KMS-11 (cell line): ENCODE data around the gene NPIPA8.
"Not testable (repeated sequence)": the region's sequence is repeated elsewhere in the genome, so short reads cannot be mapped to it uniquely, and the experiment has no call there.

Experiments
- H2AFZ ChIP-seq: fragments of 200-600 bp; sonication (generic); 2 replicates; pipeline ENCODE4 v1.6.1; 2016; ENCODE audit warnings: antibody characterized with exemption, mixed run types, low read depth
- H3K27ac ChIP-seq: fragments of 200-600 bp; sonication (generic); 2 replicates; pipeline ENCODE4 v1.6.1; 2016; ENCODE audit warnings: mild to moderate bottlenecking, mixed run types
- H3K27me3 ChIP-seq: fragments of 200-600 bp; sonication (generic); 2 replicates; pipeline ENCODE4 v1.6.1; 2017; ENCODE audit warnings: mild to moderate bottlenecking, low read depth, mixed run types, moderate library complexity; ENCODE audit not compliant: insufficient read depth
- H3K36me3 ChIP-seq: fragments of 200-600 bp; sonication (generic); 2 replicates; pipeline ENCODE4 v1.6.1; 2017; ENCODE audit warnings: mild to moderate bottlenecking, mixed run types; ENCODE audit not compliant: insufficient read depth
- H3K4me1 ChIP-seq: fragments of 200-600 bp; sonication (generic); 2 replicates; pipeline ENCODE4 v1.6.1; 2016; ENCODE audit warnings: mild to moderate bottlenecking, low read depth, mixed run types; ENCODE audit not compliant: poor library complexity, severe bottlenecking
- H3K4me2 ChIP-seq: fragments of 200-600 bp; sonication (generic); 2 replicates; pipeline ENCODE4 v1.7.0; 2016; ENCODE audit warnings: mild to moderate bottlenecking, mixed run types
- H3K4me3 ChIP-seq: fragments of 200-600 bp; sonication (generic); IDR thresholded peaks from 2 replicates; pipeline ENCODE4 v1.6.1; 2017; ENCODE audit warnings: low read depth, low read length, mixed read lengths; ENCODE audit not compliant: insufficient read depth
- H3K79me2 ChIP-seq: fragments of 200-600 bp; sonication (generic); 2 replicates; pipeline ENCODE4 v1.6.1; 2016; ENCODE audit warnings: low read depth, mixed run types; ENCODE audit not compliant: insufficient read depth
- H3K9ac ChIP-seq: fragments of 200-600 bp; sonication (generic); 2 replicates; pipeline ENCODE4 v1.6.1; 2016; ENCODE audit warnings: mild to moderate bottlenecking, mixed run types
- H4K20me1 ChIP-seq: fragments of 200-600 bp; sonication (generic); 2 replicates; pipeline ENCODE4 v1.6.1; 2016; ENCODE audit warnings: mild to moderate bottlenecking, mixed run types; ENCODE audit not compliant: insufficient read depth

NPIPA8 gene

GRCh38 chr16:18311811-18312210 lies 24.7 kb downstream of the NPIPA8 start:
- H3K36me3 ChIP-seq, H3K4me2 ChIP-seq, H3K9ac ChIP-seq, H3K4me3 ChIP-seq, H4K20me1 ChIP-seq, H3K4me1 ChIP-seq, H3K27me3 ChIP-seq, H2AFZ ChIP-seq, H3K79me2 ChIP-seq, H3K27ac ChIP-seq: not testable (repeated sequence)

- H3K4me1 ChIP-seq, H3K79me2 ChIP-seq, H3K27me3 ChIP-seq, H4K20me1 ChIP-seq, H3K4me3 ChIP-seq, H3K27ac ChIP-seq, H3K9ac ChIP-seq, H2AFZ ChIP-seq, H3K36me3 ChIP-seq, H3K4me2 ChIP-seq: not testable (repeated sequence)
Observed at GRCh38 chr16:18309159-18309558, 27.4 kb downstream of the NPIPA8 start.

GRCh38 chr16:18307241-18307640 lies 29.3 kb downstream of the NPIPA8 start:
- H3K27me3 ChIP-seq, H4K20me1 ChIP-seq, H3K27ac ChIP-seq, H3K4me1 ChIP-seq, H2AFZ ChIP-seq, H3K9ac ChIP-seq, H3K4me3 ChIP-seq, H3K36me3 ChIP-seq, H3K79me2 ChIP-seq, H3K4me2 ChIP-seq: not testable (repeated sequence)

GRCh38 chr16:18306066-18306465 lies 30.5 kb downstream of the NPIPA8 start:
- H2AFZ ChIP-seq, H3K4me2 ChIP-seq, H3K36me3 ChIP-seq, H3K9ac ChIP-seq, H3K4me3 ChIP-seq, H3K27me3 ChIP-seq, H3K79me2 ChIP-seq, H3K4me1 ChIP-seq, H4K20me1 ChIP-seq, H3K27ac ChIP-seq: not testable (repeated sequence)

- H3K27ac ChIP-seq, H3K4me1 ChIP-seq, H3K4me2 ChIP-seq, H3K4me3 ChIP-seq, H3K79me2 ChIP-seq, H3K9ac ChIP-seq, H4K20me1 ChIP-seq, H2AFZ ChIP-seq, H3K27me3 ChIP-seq, H3K36me3 ChIP-seq: not testable (repeated sequence)
Observed at GRCh38 chr16:18303059-18303706, 33.4 kb downstream of the NPIPA8 start.

- H3K27ac ChIP-seq, H3K36me3 ChIP-seq, H3K4me3 ChIP-seq, H3K9ac ChIP-seq, H2AFZ ChIP-seq, H3K4me1 ChIP-seq, H3K27me3 ChIP-seq, H3K4me2 ChIP-seq, H3K79me2 ChIP-seq, H4K20me1 ChIP-seq: not testable (repeated sequence)
Observed at GRCh38 chr16:18297714-18298113, 38.8 kb downstream of the NPIPA8 start.

- H4K20me1 ChIP-seq, H3K9ac ChIP-seq, H3K4me3 ChIP-seq, H3K4me2 ChIP-seq, H2AFZ ChIP-seq, H3K27ac ChIP-seq, H3K27me3 ChIP-seq, H3K79me2 ChIP-seq, H3K4me1 ChIP-seq, H3K36me3 ChIP-seq: not testable (repeated sequence)
Observed at GRCh38 chr16:18296931-18297330, 39.6 kb downstream of the NPIPA8 start.

- H2AFZ ChIP-seq, H3K9ac ChIP-seq, H3K27me3 ChIP-seq, H3K27ac ChIP-seq, H4K20me1 ChIP-seq, H3K4me3 ChIP-seq, H3K4me2 ChIP-seq, H3K79me2 ChIP-seq, H3K4me1 ChIP-seq, H3K36me3 ChIP-seq: not testable (repeated sequence)
Observed at GRCh38 chr16:18294371-18294770, 42.2 kb downstream of the NPIPA8 start.

- not testable (repeated sequence) for H2AFZ ChIP-seq, H3K4me2 ChIP-seq, H3K4me3 ChIP-seq, H3K27me3 ChIP-seq, H3K36me3 ChIP-seq, H3K9ac ChIP-seq, H4K20me1 ChIP-seq, H3K79me2 ChIP-seq, H3K4me1 ChIP-seq, H3K27ac ChIP-seq
Observed at GRCh38 chr16:18293337-18293956, 43.1 kb downstream of the NPIPA8 start.

GRCh38 chr16:18290959-18291358 lies 45.6 kb downstream of the NPIPA8 start:
- not testable (repeated sequence) for H2AFZ ChIP-seq, H4K20me1 ChIP-seq, H3K4me2 ChIP-seq, H3K27ac ChIP-seq, H3K27me3 ChIP-seq, H3K36me3 ChIP-seq, H3K79me2 ChIP-seq, H3K4me3 ChIP-seq, H3K9ac ChIP-seq, H3K4me1 ChIP-seq
